Tibial nerve (tissue), 3 donors: ENCODE results near the gene TPRG1L.

Experiments
- POLR2A ChIP-seq, 2 donors: fragments of 450-650 bp; IDR thresholded peaks; one replicate each; pipeline ENCODE4 v1.6.1; 2017; ENCODE audit warnings: antibody characterized with exemption in 2 of 2, mild to moderate bottlenecking in 2 of 2, moderate library complexity in 2 of 2
- TF ChIP-seq, protein P1 (sequence below), 5 experiments: fragments of 200-600 bp in 3 of 5; fragments of 450-650 bp in 2 of 5; sonication (generic) in 3 of 5; IDR thresholded peaks; one replicate each; pipeline ENCODE4 v1.5.1; 2016 to 2019; ENCODE audit warnings: antibody characterized with exemption in 5 of 5, mild to moderate bottlenecking in 3 of 5, moderate library complexity in 2 of 5

DNA sequence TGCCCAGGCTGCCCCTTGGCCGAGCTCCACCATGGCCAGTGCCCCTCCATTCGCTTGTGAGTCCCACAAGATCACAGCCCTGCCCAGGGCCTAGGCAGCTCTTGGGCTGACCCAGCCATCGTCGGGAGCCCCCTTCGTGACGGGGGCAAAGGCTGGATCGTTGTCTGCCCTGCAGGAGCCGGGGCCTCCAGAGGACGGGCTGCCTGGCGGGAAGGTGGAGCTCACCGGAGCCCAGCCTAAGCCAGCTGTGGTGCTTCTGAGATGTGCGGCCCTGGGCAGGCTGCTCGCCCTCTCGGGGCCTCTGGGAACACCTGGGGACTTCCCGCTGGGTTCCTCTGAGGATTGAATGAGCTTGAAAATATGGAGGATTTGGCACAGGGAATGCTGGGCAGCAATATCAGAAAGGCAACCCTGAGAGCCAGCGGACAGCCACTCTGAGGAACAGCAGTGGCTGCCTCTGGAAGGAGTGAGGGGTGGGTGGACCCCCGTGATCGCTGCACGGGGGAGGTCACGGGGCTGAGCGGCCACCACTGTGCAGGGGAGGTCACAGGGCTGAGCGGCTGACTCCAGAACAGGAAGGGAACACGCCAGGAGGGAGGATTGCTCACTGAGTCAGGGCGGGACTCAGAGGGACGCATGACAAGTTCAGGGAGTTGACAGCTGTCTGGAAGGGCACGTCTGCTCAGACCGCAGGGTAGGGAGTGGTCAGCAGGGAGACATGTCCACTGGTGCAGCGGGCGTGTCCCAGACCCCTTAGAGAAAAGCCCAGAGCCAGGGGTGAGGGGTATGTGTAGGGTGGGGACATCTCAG, 46.8 kb downstream of the TPRG1L start:
- TF ChIP-seq, protein P1, sequence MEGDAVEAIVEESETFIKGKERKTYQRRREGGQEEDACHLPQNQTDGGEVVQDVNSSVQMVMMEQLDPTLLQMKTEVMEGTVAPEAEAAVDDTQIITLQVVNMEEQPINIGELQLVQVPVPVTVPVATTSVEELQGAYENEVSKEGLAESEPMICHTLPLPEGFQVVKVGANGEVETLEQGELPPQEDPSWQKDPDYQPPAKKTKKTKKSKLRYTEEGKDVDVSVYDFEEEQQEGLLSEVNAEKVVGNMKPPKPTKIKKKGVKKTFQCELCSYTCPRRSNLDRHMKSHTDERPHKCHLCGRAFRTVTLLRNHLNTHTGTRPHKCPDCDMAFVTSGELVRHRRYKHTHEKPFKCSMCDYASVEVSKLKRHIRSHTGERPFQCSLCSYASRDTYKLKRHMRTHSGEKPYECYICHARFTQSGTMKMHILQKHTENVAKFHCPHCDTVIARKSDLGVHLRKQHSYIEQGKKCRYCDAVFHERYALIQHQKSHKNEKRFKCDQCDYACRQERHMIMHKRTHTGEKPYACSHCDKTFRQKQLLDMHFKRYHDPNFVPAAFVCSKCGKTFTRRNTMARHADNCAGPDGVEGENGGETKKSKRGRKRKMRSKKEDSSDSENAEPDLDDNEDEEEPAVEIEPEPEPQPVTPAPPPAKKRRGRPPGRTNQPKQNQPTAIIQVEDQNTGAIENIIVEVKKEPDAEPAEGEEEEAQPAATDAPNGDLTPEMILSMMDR (IDR thresholded peaks at IDR 0.05): no peak
- no peak for TF ChIP-seq POLR2A (IDR thresholded peaks at IDR 0.05)
